Neural progenitor cell (in vitro differentiated cells): ENCODE data around the gene SLC16A13. TPM values are rescaled to one million over a fixed set of nuclear protein-coding genes. Genes with fewer than 3 reads are reported as not detected.

ENCODE experiments used
- DNase-seq: peaks from one replicate; pipeline ENCODE4 v3.0.0-alpha.2; 2016; ENCODE audit warnings: low spot score
- H2AFZ ChIP-seq: fragments of 200-600 bp; sonication (generic); replicated peaks from 2 replicates; pipeline ENCODE4 v1.6.1; 2016; ENCODE audit warnings: antibody characterized with exemption
- H3F3A ChIP-seq: fragments of 200-600 bp; sonication (generic); 2 replicates; pipeline ENCODE4 v1.6.1; 2016; ENCODE audit warnings: antibody characterized with exemption, low read depth
- H3K27ac ChIP-seq: fragments of 200-600 bp; sonication (generic); 2 replicates; pipeline ENCODE4 v1.5.1; 2016; ENCODE audit warnings: mild to moderate bottlenecking
- H3K27me3 ChIP-seq: fragments of 200-600 bp; sonication (generic); 2 replicates; pipeline ENCODE4 v1.6.1; 2016; ENCODE audit warnings: mild to moderate bottlenecking, moderate library complexity
- H3K36me3 ChIP-seq: fragments of 200-600 bp; sonication (generic); 2 replicates; pipeline ENCODE4 v1.5.1; 2016
- H3K4me1 ChIP-seq: fragments of 200-600 bp; sonication (generic); 2 replicates; pipeline ENCODE4 v1.6.1; 2016; ENCODE audit warnings: mixed run types
- H3K4me2 ChIP-seq: fragments of 200-600 bp; sonication (generic); 2 replicates; pipeline ENCODE4 v1.6.1; 2016
- H3K4me3 ChIP-seq: fragments of 200-600 bp; sonication (generic); 2 replicates; pipeline ENCODE4 v1.5.1; 2016
- H3K79me2 ChIP-seq: fragments of 200-600 bp; sonication (generic); 2 replicates; pipeline ENCODE4 v1.6.1; 2016; ENCODE audit warnings: low read depth
- H3K9ac ChIP-seq: fragments of 200-600 bp; sonication (generic); 2 replicates; pipeline ENCODE4 v1.6.1; 2016
- H3K9me3 ChIP-seq: fragments of 200-600 bp; sonication (generic); 2 replicates; pipeline ENCODE4 v1.5.1; 2016; ENCODE audit warnings: low read depth
- H4K20me1 ChIP-seq: fragments of 200-600 bp; sonication (generic); 2 replicates; pipeline ENCODE4 v1.6.1; 2016; ENCODE audit warnings: low read depth
- H3K27ac Mint-ChIP-seq: 3 replicates; pipeline ENCODE4 v1.8.0; 2021; ENCODE audit warnings: mixed read lengths
- H3K27me3 Mint-ChIP-seq: 2 replicates; pipeline ENCODE4 v1.8.0; 2022; ENCODE audit warnings: low read depth, mild to moderate bottlenecking, inconsistent platforms, moderate library complexity, mixed read lengths; ENCODE audit not compliant: insufficient read depth
- H3K36me3 Mint-ChIP-seq: 3 replicates; pipeline ENCODE4 v1.8.0; 2021; ENCODE audit warnings: mixed read lengths
- H3K4me1 Mint-ChIP-seq: 3 replicates; pipeline ENCODE4 v1.8.0; 2021; ENCODE audit warnings: mixed read lengths
- H3K4me3 Mint-ChIP-seq: 3 replicates; pipeline ENCODE4 v1.8.0; 2021; ENCODE audit warnings: mild to moderate bottlenecking, moderate library complexity, mixed read lengths
- H3K9me3 Mint-ChIP-seq: 3 replicates; pipeline ENCODE4 v1.8.0; 2020; ENCODE audit warnings: mixed read lengths
- CTCF ChIP-seq: fragments of 200-600 bp; sonication (generic); IDR thresholded peaks from 2 replicates; pipeline ENCODE4 v1.5.1; 2017; ENCODE audit warnings: antibody characterized with exemption, mild to moderate bottlenecking
- EZH2 ChIP-seq: fragments of 200-600 bp; sonication (generic); IDR thresholded peaks from 2 replicates; pipeline ENCODE4 v1.6.1; 2017; ENCODE audit warnings: antibody characterized with exemption, mild to moderate bottlenecking, moderate library complexity
- EZH2phosphoT487 ChIP-seq: fragments of 200-600 bp; sonication (generic); IDR thresholded peaks from 2 replicates; pipeline ENCODE4 v1.6.1; 2017; ENCODE audit warnings: antibody characterized with exemption
- total RNA-seq: library from RNA; depleted of rRNA; stranded (reverse); fragments of >200 nt; gene quantifications from 2 replicates; pipeline ENCODE4 v1.2.3, GENCODE V29; 2015; ENCODE audit warnings: low replicate concordance

The SLC16A13 gene
- total RNA-seq, 1 donor from 2014 or later = not detected

GRCh38 chr17:7063518-7064094 lies 27.8 kb downstream of the SLC16A13 start:
- no peak for DNase-seq
- Mint-ChIP-seq H3K36me3 (peaks cover under 1% of the 10 kb centered on the region), H3K27me3 (peaks cover 11% of the 10 kb centered on the region), H3K4me1 (peaks cover 27% of the 10 kb centered on the region), H3K9me3 (peaks cover 24% of the 10 kb centered on the region), H3K4me3 (peak overlapping the region; percentile 16), H3K27ac (peak overlapping the region; percentile 93)
- Histone ChIP-seq H3K27ac (no peak overlapping the region), H3K4me1 (no peaks in the 10 kb centered on the region), H3K9ac (no peak overlapping the region), H3F3A (no peaks in the 10 kb centered on the region), H4K20me1 (no peaks in the 10 kb centered on the region), H3K9me3 (no peaks in the 10 kb centered on the region), H3K4me2 (no peak overlapping the region), H2AFZ (no peak overlapping the region), H3K4me3 (no peak overlapping the region), H3K79me2 (no peaks in the 10 kb centered on the region), H3K36me3 (no peaks in the 10 kb centered on the region), H3K27me3 (no peaks in the 10 kb centered on the region)
- TF ChIP-seq CTCF (no peak), EZH2phosphoT487 (no peak), EZH2 (no peak)

GRCh38 chr17:7064261-7064660 lies 28.4 kb downstream of the SLC16A13 start:
- Histone ChIP-seq H3K4me3 (no peak overlapping the region), H3K27me3 (no peaks in the 10 kb centered on the region), H3K4me1 (no peaks in the 10 kb centered on the region), H2AFZ (no peak overlapping the region), H3K9ac (no peak overlapping the region), H3K9me3 (no peaks in the 10 kb centered on the region), H3K36me3 (no peaks in the 10 kb centered on the region), H3F3A (no peaks in the 10 kb centered on the region), H3K27ac (no peak overlapping the region), H3K4me2 (no peak overlapping the region), H4K20me1 (no peaks in the 10 kb centered on the region), H3K79me2 (no peaks in the 10 kb centered on the region)
- peaks cover 27% of the 10 kb centered on the region for H3K4me1 Mint-ChIP-seq
- H3K36me3 Mint-ChIP-seq = peaks cover 5% of the 10 kb centered on the region
- DNase-seq = no peak
- peak overlapping the region; percentile 93 for H3K27ac Mint-ChIP-seq
- peaks cover 11% of the 10 kb centered on the region for H3K27me3 Mint-ChIP-seq
- H3K4me3 Mint-ChIP-seq = no peak overlapping the region
- TF ChIP-seq EZH2 = no peak
- no peak for TF ChIP-seq EZH2phosphoT487
- TF ChIP-seq CTCF = no peak
- H3K9me3 Mint-ChIP-seq = peaks cover 31% of the 10 kb centered on the region

GRCh38 chr17:7067198-7067597 lies 31.4 kb downstream of the SLC16A13 start:
- Histone ChIP-seq H3K27me3 (no peaks in the 10 kb centered on the region), H3K9ac (no peak overlapping the region), H3K79me2 (no peaks in the 10 kb centered on the region), H2AFZ (no peak overlapping the region), H3K9me3 (no peaks in the 10 kb centered on the region), H3K36me3 (no peaks in the 10 kb centered on the region), H3K4me3 (no peak overlapping the region), H4K20me1 (no peaks in the 10 kb centered on the region), H3K4me2 (no peak overlapping the region), H3F3A (no peaks in the 10 kb centered on the region), H3K27ac (no peak overlapping the region), H3K4me1 (no peaks in the 10 kb centered on the region)
- peaks cover 33% of the 10 kb centered on the region for H3K9me3 Mint-ChIP-seq
- H3K36me3 Mint-ChIP-seq = peaks cover 5% of the 10 kb centered on the region
- peaks cover 21% of the 10 kb centered on the region for H3K4me1 Mint-ChIP-seq
- TF ChIP-seq EZH2 = no peak
- no peak for TF ChIP-seq EZH2phosphoT487
- no peak for TF ChIP-seq CTCF
- H3K4me3 Mint-ChIP-seq = no peak overlapping the region
- peaks cover 15% of the 10 kb centered on the region for H3K27me3 Mint-ChIP-seq
- H3K27ac Mint-ChIP-seq = no peak overlapping the region
- DNase-seq = no peak
